HG03060 (cell line): ENCODE data around the gene SPPL2A.

Experiments used
- ATAC-seq: cut with Tn5 transposase; IDR thresholded peaks from one replicate; pipeline ENCODE4 v1.9.1; 2021; ENCODE audit warnings: low read depth, moderate number of reproducible peaks; ENCODE audit not compliant: unreplicated experiment

Gene SPPL2A

GRCh38 chr15:50774450-50774849 lies 8.9 kb upstream of the SPPL2A start:
- no peak for ATAC-seq

- ATAC-seq, result no peak
Measured at GRCh38 chr15:50773389-50773788, 7.9 kb upstream of the SPPL2A start.

- ATAC-seq, result no peak
Measured at GRCh38 chr15:50767332-50767861, 1.9 kb upstream of the SPPL2A start.

- ATAC-seq, result peak; percentile 33
Measured at GRCh38 chr15:50764461-50765194, 878 bp downstream of the SPPL2A start.

- no peak for ATAC-seq
Measured at GRCh38 chr15:50758712-50759205, 6.7 kb downstream of the SPPL2A start.

- no peak for ATAC-seq
Measured at GRCh38 chr15:50753463-50753862, 12.0 kb downstream of the SPPL2A start.

GRCh38 chr15:50751394-50751793 lies 14.1 kb downstream of the SPPL2A start:
- ATAC-seq, result no peak

- ATAC-seq, result no peak
Measured at GRCh38 chr15:50750227-50750705, 15.2 kb downstream of the SPPL2A start.

- ATAC-seq, result no peak
Measured at GRCh38 chr15:50747523-50747922, 18.0 kb downstream of the SPPL2A start.

- no peak for ATAC-seq
Measured at GRCh38 chr15:50744601-50745000, 20.9 kb downstream of the SPPL2A start.

- no peak for ATAC-seq
Measured at GRCh38 chr15:50740955-50741354, 24.6 kb downstream of the SPPL2A start.

GRCh38 chr15:50736823-50737222 lies 28.7 kb downstream of the SPPL2A start:
- ATAC-seq, result no peak

GRCh38 chr15:50735156-50735555 lies 30.4 kb downstream of the SPPL2A start:
- no peak for ATAC-seq

GRCh38 chr15:50726315-50726714 lies 39.2 kb downstream of the SPPL2A start:
- no peak for ATAC-seq

GRCh38 chr15:50718700-50719125 lies 46.8 kb downstream of the SPPL2A start:
- ATAC-seq, result no peak

GRCh38 chr15:50712018-50712417 lies 53.5 kb downstream of the SPPL2A start:
- ATAC-seq, result no peak

GRCh38 chr15:50710585-50710984 lies 54.9 kb downstream of the SPPL2A start:
- ATAC-seq, result no peak

- ATAC-seq, result no peak
Measured at GRCh38 chr15:50707878-50708427, 57.6 kb downstream of the SPPL2A start.

GRCh38 chr15:50702762-50703334 lies 62.7 kb downstream of the SPPL2A start:
- no peak for ATAC-seq

GRCh38 chr15:50698101-50698500 lies 67.4 kb downstream of the SPPL2A start:
- no peak for ATAC-seq

GRCh38 chr15:50697109-50697797 lies 68.3 kb downstream of the SPPL2A start:
- no peak for ATAC-seq
